ENCODE results near the gene EMB. TPM values are rescaled to one million over a fixed set of nuclear protein-coding genes. Genes with fewer than 3 reads are reported as not detected.
"Not testable (repeated sequence)": the region's sequence is repeated elsewhere in the genome, so short reads cannot be mapped to it uniquely, and the experiment has no call there.

Gene EMB
- total and polyA plus RNA-seq, 2 of the 4 experiments (the other 2 are of a cell fraction) = 1.2 to 1.4 TPM

DNA sequence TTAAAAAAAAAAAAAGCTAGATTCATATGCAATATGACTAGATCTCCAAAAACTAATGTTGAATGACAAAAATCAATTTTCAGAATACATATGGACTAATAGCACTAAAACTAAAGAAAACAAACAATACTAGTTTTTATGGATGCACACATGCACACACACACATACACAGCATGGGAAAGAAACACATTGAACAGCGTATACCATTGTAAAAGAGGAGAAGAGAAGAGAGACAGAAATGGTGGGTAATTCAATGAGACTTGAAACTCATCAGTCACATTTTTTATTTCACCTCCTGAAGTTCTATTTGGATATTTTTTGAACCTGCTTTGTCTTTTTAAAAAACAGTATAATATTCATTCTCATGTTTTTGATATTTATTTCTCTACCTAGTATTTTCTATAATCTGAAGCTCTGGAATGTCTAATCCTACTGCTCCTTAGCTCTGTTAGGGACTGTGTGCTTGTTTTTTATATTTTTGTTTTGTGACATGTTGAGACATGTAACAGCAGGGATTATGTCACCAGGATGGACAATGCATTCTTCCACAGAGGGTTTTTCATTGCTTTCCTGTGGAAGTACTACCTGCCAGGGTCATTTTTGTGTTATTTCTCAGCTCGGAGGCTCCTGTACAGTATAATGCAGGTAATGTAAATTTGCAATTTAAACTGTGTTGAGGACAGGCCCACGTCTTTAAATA lies 17.8 kb downstream of the EMB start:
- BruUV-seq (replicated peaks); H4K91ac ChIP-seq (ENCODE audit: insufficient read depth, low read depth, low read length); ATAC-seq (ENCODE audit: low read depth); dilution Hi-C loops (cut with HindIII; ENCODE audit: low sequenced_read_pairs, unreplicated experiment); H3K4me3 ChIP-seq (ENCODE audit: insufficient read depth, low read depth, low read length); H3K79me1 ChIP-seq (ENCODE audit: low read depth in 1 of 2, low read length in 2 of 2); H3K18ac ChIP-seq (ENCODE audit: low read depth, low read length); H3K27me3 ChIP-seq (ENCODE audit: control insufficient read depth, insufficient read depth, low read length); H2BK5ac ChIP-seq (ENCODE audit: low read depth, low read length, poor library complexity, severe bottlenecking); H3K9me3 ChIP-seq (ENCODE audit: control insufficient read depth, insufficient read depth, low read length); H3K4me2 ChIP-seq (ENCODE audit: low read depth, low read length); H3K14ac ChIP-seq (replicated peaks; ENCODE audit: low read depth, low read length); H4K8ac ChIP-seq (ENCODE audit: low read depth in 2 of 2, low read length in 2 of 2); H3K56ac ChIP-seq (ENCODE audit: extremely low read depth, insufficient read depth, low read length); H3K4me1 ChIP-seq (ENCODE audit: control insufficient read depth, insufficient read depth, low read length); H2BK20ac ChIP-seq (ENCODE audit: low read depth, low read length); H3K4ac ChIP-seq (ENCODE audit: low read depth, low read length); in situ Hi-C loops (cut with MboI; ENCODE audit: low sequenced_read_pairs); H3K9me1 ChIP-seq (ENCODE audit: insufficient read depth, low read length); POLR2A ChIA-PET (ENCODE audit: unreplicated experiment); intact Hi-C loops (cut with micrococcal nuclease); H3K36me3 ChIP-seq (ENCODE audit: control insufficient read depth, insufficient read depth, low read length); H4K5ac ChIP-seq (ENCODE audit: low read depth, low read length); H2AK9ac ChIP-seq (replicated peaks; ENCODE audit: low read depth, low read length, poor library complexity); H3K9ac ChIP-seq (ENCODE audit: low read depth, low read length); H2BK120ac ChIP-seq (ENCODE audit: low read depth, low read length); DNase-seq; H2BK15ac ChIP-seq (ENCODE audit: low read depth, low read length); H3K23ac ChIP-seq (ENCODE audit: low read depth, low read length); H3K27ac ChIP-seq (ENCODE audit: insufficient read depth, low read length); H2AFZ ChIP-seq (replicated peaks; ENCODE audit: low read length, poor library complexity); H2AK5ac ChIP-seq (ENCODE audit: low read depth, low read length); H4K20me1 ChIP-seq (ENCODE audit: insufficient read depth, low read length): not testable (repeated sequence)
- WGBS, 2 experiments (ENCODE audit: extremely low coverage in 2 of 2, insufficient read length in 1 of 2) = no CpG with 5 or more reads among the region's 3 CpGs
- CTCF ChIA-PET = interaction anchor here (0.6 kb wide), 1 partner anchor 10 kb away, joined by 3 read pairs; no protein-coding TSS in a partner anchor

DNA sequence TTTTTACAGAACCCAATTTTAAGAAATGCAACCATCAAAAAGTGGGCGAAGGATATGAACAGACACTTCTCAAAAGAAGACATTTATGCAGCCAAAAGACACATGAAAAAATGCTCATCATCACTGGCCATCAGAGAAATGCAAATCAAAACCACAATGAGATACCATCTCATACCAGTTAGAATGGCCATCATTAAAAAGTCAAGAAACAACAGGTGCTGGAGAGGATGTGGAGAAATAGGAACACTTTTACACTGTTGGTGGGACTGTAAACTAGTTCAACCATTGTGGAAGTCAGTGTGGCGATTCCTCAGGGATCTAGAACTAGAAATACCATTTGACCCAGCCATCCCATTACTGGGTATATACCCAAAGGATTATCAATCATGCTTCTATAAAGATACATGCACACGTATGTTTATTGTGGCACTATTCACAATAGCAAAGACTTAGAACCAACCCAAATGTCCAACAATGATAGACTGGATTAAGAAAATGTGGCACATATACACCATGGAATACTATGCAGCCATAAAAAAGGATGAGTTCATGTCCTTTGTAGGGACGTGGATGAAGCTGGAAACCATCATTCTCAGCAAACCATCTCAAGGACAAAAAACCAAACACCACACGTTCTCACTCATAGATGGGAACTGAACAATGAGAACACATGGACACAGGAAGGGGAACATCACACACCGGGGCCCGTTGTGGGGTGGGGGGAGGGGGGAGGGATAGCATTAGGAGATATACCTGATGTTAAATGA lies 19.7 kb downstream of the EMB start:
- H3K27ac ChIP-seq (ENCODE audit: insufficient read depth, low read length); H3K36me3 ChIP-seq (ENCODE audit: control insufficient read depth, insufficient read depth, low read length); in situ Hi-C loops (cut with MboI; ENCODE audit: low sequenced_read_pairs); H4K8ac ChIP-seq (ENCODE audit: low read depth in 2 of 2, low read length in 2 of 2); H2AK9ac ChIP-seq (replicated peaks; ENCODE audit: low read depth, low read length, poor library complexity); H2BK120ac ChIP-seq (ENCODE audit: low read depth, low read length); dilution Hi-C loops (cut with HindIII; ENCODE audit: low sequenced_read_pairs, unreplicated experiment); H4K20me1 ChIP-seq (ENCODE audit: insufficient read depth, low read length); H3K4me1 ChIP-seq (ENCODE audit: control insufficient read depth, insufficient read depth, low read length); H3K4me3 ChIP-seq (ENCODE audit: insufficient read depth, low read depth, low read length); H4K91ac ChIP-seq (ENCODE audit: insufficient read depth, low read depth, low read length); H3K9me1 ChIP-seq (ENCODE audit: insufficient read depth, low read length); H2BK20ac ChIP-seq (ENCODE audit: low read depth, low read length); ATAC-seq (ENCODE audit: low read depth); H3K9me3 ChIP-seq (ENCODE audit: control insufficient read depth, insufficient read depth, low read length); H3K4me2 ChIP-seq (ENCODE audit: low read depth, low read length); CTCF ChIA-PET; H3K27me3 ChIP-seq (ENCODE audit: control insufficient read depth, insufficient read depth, low read length); H2BK15ac ChIP-seq (ENCODE audit: low read depth, low read length); intact Hi-C loops (cut with micrococcal nuclease); H2AFZ ChIP-seq (replicated peaks; ENCODE audit: low read length, poor library complexity); H3K23ac ChIP-seq (ENCODE audit: low read depth, low read length); H3K79me1 ChIP-seq (ENCODE audit: low read depth in 1 of 2, low read length in 2 of 2); POLR2A ChIA-PET (ENCODE audit: unreplicated experiment); H3K56ac ChIP-seq (ENCODE audit: extremely low read depth, insufficient read depth, low read length); H3K9ac ChIP-seq (ENCODE audit: low read depth, low read length); H4K5ac ChIP-seq (ENCODE audit: low read depth, low read length); H3K18ac ChIP-seq (ENCODE audit: low read depth, low read length); H2BK5ac ChIP-seq (ENCODE audit: low read depth, low read length, poor library complexity, severe bottlenecking); H3K4ac ChIP-seq (ENCODE audit: low read depth, low read length); DNase-seq; H2AK5ac ChIP-seq (ENCODE audit: low read depth, low read length); H3K14ac ChIP-seq (replicated peaks; ENCODE audit: low read depth, low read length); BruUV-seq (replicated peaks): not testable (repeated sequence)
- WGBS, 2 experiments (ENCODE audit: extremely low coverage in 2 of 2, insufficient read length in 1 of 2) = no CpG with 5 or more reads among the region's 7 CpGs

All from IMR-90 (cell line).